HepG2 (cell line): ENCODE measurements around the gene ZNF747. TPM values are rescaled to one million over a fixed set of nuclear protein-coding genes. Genes with fewer than 3 reads are reported as not detected.
A peak's percentile ranks its signal among the peaks of the same experiment; 100 is the strongest.
"Not testable (repeated sequence)": the region's sequence is repeated elsewhere in the genome, so short reads cannot be mapped to it uniquely, and the experiment has no call there.

Experiments
- ATAC-seq: fragments of 200-7000 bp; cut with Tn5 transposase; 3 replicates; pipeline ENCODE4 v1.9.1; 2020; ENCODE audit warnings: mild to moderate bottlenecking, moderate library complexity
- BruUV-seq: library from RNA; stranded (reverse); fragments of 400-500 nt; replicated peaks from 2 replicates; lab custom pipeline; 2021; lab: Mats Ljungman, UMichigan
- CTCF ChIA-PET: fragments of 300-600 bp; formaldehyde crosslinking; extraction: SDS; loops from one replicate; lab custom pipeline; 2021; ENCODE audit warnings: low total read pairs, inconsistent platforms, low intra/inter-chr PET ratio; lab: Yijun Ruan, JAX
- POLR2A ChIA-PET: fragments of 350-600 bp; sonication (Branson Sonifier 250); formaldehyde crosslinking; loops from one replicate; lab custom pipeline; 2020; ENCODE audit warnings: antibody characterized with exemption, inconsistent platforms; lab: Yijun Ruan, JAX
- DNase-seq: peaks from one replicate; pipeline ENCODE4 v3.0.0-alpha.2; 2015; ENCODE audit warnings: low spot score
- FAIRE-seq: peaks from 3 replicates; lab custom pipeline; 2011; peaks lifted over from hg19 to GRCh38; lab: Jason Lieb, UNC
- H2AFZ ChIP-seq: one replicate; pipeline ENCODE4 v1.6.1; 2011; ENCODE audit warnings: low read length, inconsistent platforms
- H3K27ac ChIP-seq: fragments of 300-600 bp; 3 replicates; pipeline ENCODE4 v1.8.0; 2011; ENCODE audit warnings: mixed run types, mild to moderate bottlenecking, mixed read lengths, low read length, inconsistent platforms; ENCODE audit not compliant: insufficient read depth; ENCODE audit errors: extremely low read length
- H3K27me3 ChIP-seq, 2 experiments: fragments of 200-600 bp in 1 of 2; 2 replicates in 1 of 2; 3 replicates in 1 of 2; pipeline versions ENCODE4 v1.6.0 to v1.8.0; 2011; ENCODE audit warnings: low read length in 2 of 2, mild to moderate bottlenecking in 2 of 2, moderate library complexity in 2 of 2, inconsistent platforms in 1 of 2; ENCODE audit not compliant: insufficient read depth in 2 of 2, control insufficient read depth in 1 of 2
- H3K36me3 ChIP-seq, 2 experiments: fragments of 200-600 bp in 1 of 2; replicated peaks in 1 of 2; 2 replicates in 1 of 2; 3 replicates in 1 of 2; pipeline versions ENCODE4 v1.5.1 to v1.8.0; 2011; ENCODE audit warnings: low read length in 2 of 2, inconsistent platforms in 1 of 2; ENCODE audit not compliant: insufficient read depth in 2 of 2, control insufficient read depth in 1 of 2
- H3K4me1 ChIP-seq: 2 replicates; pipeline ENCODE4 v1.5.1; 2012; ENCODE audit warnings: low read length, inconsistent platforms; ENCODE audit not compliant: insufficient read depth
- H3K4me2 ChIP-seq: 2 replicates; pipeline ENCODE4 v1.6.0; 2011; ENCODE audit warnings: low read depth, low read length, inconsistent platforms
- H3K4me3 ChIP-seq, 3 experiments: fragments of 200-600 bp in 1 of 3; sonication (generic), shearing (Covaris generic) in 1 of 3; replicated peaks in 1 of 3; 2 replicates each; pipeline ENCODE4 v1.5.1; 2011 to 2016; ENCODE audit warnings: low read length in 3 of 3, inconsistent platforms in 2 of 3, low read depth in 2 of 3, mild to moderate bottlenecking in 2 of 3, control low read depth in 1 of 3, mixed read lengths in 1 of 3; ENCODE audit not compliant: insufficient read depth in 1 of 3
- H3K79me2 ChIP-seq: one replicate; pipeline ENCODE4 v1.6.1; 2011; ENCODE audit warnings: low read length, inconsistent platforms; ENCODE audit not compliant: insufficient read depth
- H3K9ac ChIP-seq: 2 replicates; pipeline ENCODE4 v1.6.0; 2011; ENCODE audit warnings: mild to moderate bottlenecking, low read depth, low read length, inconsistent platforms; ENCODE audit not compliant: insufficient read depth
- H3K9me3 ChIP-seq: 2 replicates; pipeline ENCODE4 v1.5.1; 2012; ENCODE audit warnings: mild to moderate bottlenecking, low read length
- H4K20me1 ChIP-seq: 2 replicates; pipeline ENCODE4 v1.6.0; 2011; ENCODE audit warnings: inconsistent platforms, mild to moderate bottlenecking, low read length, moderate library complexity; ENCODE audit not compliant: insufficient read depth
- GATAD2A ChIP-seq: IDR thresholded peaks from 2 replicates; pipeline ENCODE4 v1.6.1; 2016
- GZF1 ChIP-seq: sonication (generic); formaldehyde crosslinking; IDR thresholded peaks from 2 replicates; pipeline ENCODE4 v1.5.1; 2020; ENCODE audit warnings: mild to moderate bottlenecking, missing genetic modification reagents
- HNF1A ChIP-seq, 2 experiments: sonication (generic) in 1 of 2; formaldehyde crosslinking in 1 of 2; IDR thresholded peaks; 2 replicates each; pipeline versions ENCODE4 v1.4.0 to v1.6.1; 2016 to 2020; ENCODE audit warnings: borderline replicate concordance in 1 of 2, low read depth in 1 of 2, mild to moderate bottlenecking in 1 of 2, missing genetic modification reagents in 1 of 2
- HOXA3 ChIP-seq: sonication (generic); formaldehyde crosslinking; IDR thresholded peaks from 2 replicates; pipeline ENCODE4 v1.5.0; 2020; ENCODE audit warnings: missing genetic modification reagents
- KAT8 ChIP-seq: IDR thresholded peaks from 2 replicates; pipeline ENCODE4 v1.6.1; 2016; ENCODE audit warnings: missing genetic modification reagents, missing compliant biosample characterization
- NFKB2 ChIP-seq: sonication (generic); formaldehyde crosslinking; IDR thresholded peaks from 2 replicates; pipeline ENCODE4 v1.4.0; 2020; ENCODE audit warnings: missing genetic modification reagents, borderline replicate concordance
- PAWR ChIP-seq: sonication (generic); formaldehyde crosslinking; IDR thresholded peaks from 2 replicates; pipeline ENCODE4 v1.4.0; 2020; ENCODE audit warnings: missing genetic modification reagents, mild to moderate bottlenecking, borderline replicate concordance
- TARDBP ChIP-seq: sonication (generic); formaldehyde crosslinking; IDR thresholded peaks from 2 replicates; pipeline ENCODE4 v1.8.0; 2022; ENCODE audit warnings: mild to moderate bottlenecking, missing genetic modification reagents
- ZNF160 ChIP-seq: sonication (generic); formaldehyde crosslinking; IDR thresholded peaks from 2 replicates; pipeline ENCODE4 v1.8.0; 2022; ENCODE audit warnings: mild to moderate bottlenecking, inconsistent platforms, missing genetic modification reagents
- ZNF354B ChIP-seq: sonication (generic); formaldehyde crosslinking; IDR thresholded peaks from 2 replicates; pipeline ENCODE4 v1.8.0; 2022; ENCODE audit warnings: mild to moderate bottlenecking, missing genetic modification reagents
- ZNF383 ChIP-seq: sonication (generic); formaldehyde crosslinking; IDR thresholded peaks from 2 replicates; pipeline ENCODE4 v1.4.0; 2020; ENCODE audit warnings: missing genetic modification reagents, mild to moderate bottlenecking, borderline replicate concordance
- ZNF607 ChIP-seq: sonication (generic); formaldehyde crosslinking; IDR thresholded peaks from 2 replicates; pipeline ENCODE4 v1.5.1; 2020; ENCODE audit warnings: missing genetic modification reagents, mild to moderate bottlenecking, borderline replicate concordance
- ZNF629 ChIP-seq: sonication (generic); formaldehyde crosslinking; conservative IDR thresholded peaks from 2 replicates; pipeline ENCODE4 v1.5.0; 2020; ENCODE audit warnings: missing genetic modification reagents
- WGBS: methylation state at CpG from one replicate; pipeline ENCODE4 v1.1.6; 2017; ENCODE audit warnings: low lambda C conversion rate; 5-methylcytosine and 5-hydroxymethylcytosine counted together
- in situ Hi-C: cut with HindIII; loops from 2 replicates; pipeline ENCODE4 v1.10.0; 2017; ENCODE audit warnings: low pct_unique_long_range_greater_than_20kb; ENCODE audit not compliant: extremely low pct_ligation_motif_present
- intact Hi-C: fragments of 100-400 bp; cut with micrococcal nuclease; formaldehyde crosslinking; loops from one replicate; pipeline ENCODE4 v1.10.0; 2022; ENCODE audit not compliant: unreplicated experiment
- polyA plus RNA-seq, 8 experiments: library from polyadenylated mRNA; depleted of rRNA in 3 of 8; stranded (reverse) in 7 of 8; unstranded in 1 of 8; fragments of >200 nt; fragmentation: Illumina TruSeq in 4 of 8; extraction: Trizol in 4 of 8; gene quantifications; 2 replicates each; pipeline versions ENCODE4 v1.2.1 to v1.2.3, GENCODE V29; 2011 to 2016; ENCODE audit warnings: low read depth in 4 of 8, missing spikeins in 1 of 8, mixed read lengths in 1 of 8; ENCODE audit not compliant: insufficient read depth in 1 of 8
- total RNA-seq, 5 experiments: library from RNA; depleted of rRNA; stranded (reverse); fragments of >200 nt; fragmentation: Illumina TruSeq; extraction: Trizol; gene quantifications; 2 replicates each; pipeline ENCODE4 v1.2.3, GENCODE V29; 2016; ENCODE audit warnings: low read depth in 1 of 5

The ZNF747 gene
- total and polyA plus RNA-seq, 2 of the 13 experiments (the other 11 are each of a cell fraction or from before 2014, with no cell fraction given) = 7.2 to 10.2 TPM

GRCh38 chr16:30522702-30523463 lies 11.8 kb downstream of the ZNF747 start (continued):
- not testable (repeated sequence) for TF ChIP-seq HNF1A (IDR thresholded peaks at IDR 0.05; ENCODE audit: low read depth)
- TF ChIP-seq HNF1A (CRISPR knock-in tag; IDR thresholded peaks at IDR 0.05; ENCODE audit: borderline replicate concordance) = 0 out of 2 replicates have a peak, but pooled peaks have one; percentile 4

GRCh38 chr16:30521873-30522641 lies 12.6 kb downstream of the ZNF747 start:
- BruUV-seq = no TSS peak
- FAIRE-seq = peak; percentile 94
- Histone ChIP-seq H2AFZ (peak overlapping the region; percentile 59), H3K36me3 (peaks cover 1 to 8% of the 10 kb centered on the region in 2 experiments; a peak in 1 of 5 replicates), H3K27me3 (no peaks in the 10 kb centered on the region; a peak in 1 of 5 replicates), H4K20me1 (no peaks in the 10 kb centered on the region), H3K79me2 (no peaks in the 10 kb centered on the region), H3K4me3 (peak overlapping the region in 2 of 3 experiments; percentile 31 to 61; a peak in 5 of 6 replicates), H3K27ac (peak overlapping the region; percentile 43), H3K4me2 (peak overlapping the region; percentile 86), H3K9ac (peak overlapping the region; percentile 51), H3K4me1 (peaks cover 55% of the 10 kb centered on the region), H3K9me3 (no peaks in the 10 kb centered on the region)
- ChIA-PET CTCF (no interaction called here), POLR2A (interaction anchor here (0.7 to 1.8 kb wide), 8 partner anchors 13 to 92 kb away, joined by 3 to 11 read pairs (median 5); partner anchors contain the start of genes DCTPP1, ZNF689, ZNF747 and ZNF764)
- in situ Hi-C loops = no loop called here
- WGBS = 6% methylated on average over 11 of the region's 11 CpGs
- intact Hi-C loops = loop anchor here (10.0 kb wide), 1 partner anchor 133 kb away; the partner anchor contains the start of genes FBRS and PRR14
- DNase-seq = peak; percentile 82
- ATAC-seq = peak; percentile 16
- TF ChIP-seq HOXA3 = peak; percentile 98
- 0 out of 2 replicates have a peak, but pooled peaks have one; percentile 39 for TF ChIP-seq ZNF160 (CRISPR knock-in tag)
- 0 out of 2 replicates have a peak, but pooled peaks have one; percentile 31 for TF ChIP-seq ZNF629 (CRISPR knock-in tag)
- TF ChIP-seq ZNF607 (CRISPR knock-in tag) = peak; percentile 69; the same call in 1 of the 2 replicates
- TF ChIP-seq PAWR = no peak
- no peak for TF ChIP-seq ZNF383 (CRISPR knock-in tag)
- no peak for TF ChIP-seq ZNF354B (CRISPR knock-in tag)
- TF ChIP-seq TARDBP = peak; percentile 81; the same call in 1 of the 2 replicates
- peak; percentile 63; the same call in 1 of the 2 replicates for TF ChIP-seq KAT8
- TF ChIP-seq GZF1 = no peak
- TF ChIP-seq GATAD2A = peak; percentile 47; the same call in 1 of the 2 replicates
- 0 out of 2 replicates have a peak, but pooled peaks have one; percentile 42 for TF ChIP-seq NFKB2 (CRISPR knock-in tag)
